HG03064 (cell line): Measurements from ENCODE around the gene MDH2.
"Not testable (repeated sequence)": the region's sequence is repeated elsewhere in the genome, so short reads cannot be mapped to it uniquely, and the experiment has no call there.

ENCODE experiments used
- ATAC-seq: cut with Tn5 transposase; IDR thresholded peaks from one replicate; pipeline ENCODE4 v1.9.1; 2021; ENCODE audit warnings: low read depth; ENCODE audit not compliant: unreplicated experiment

The MDH2 gene

DNA sequence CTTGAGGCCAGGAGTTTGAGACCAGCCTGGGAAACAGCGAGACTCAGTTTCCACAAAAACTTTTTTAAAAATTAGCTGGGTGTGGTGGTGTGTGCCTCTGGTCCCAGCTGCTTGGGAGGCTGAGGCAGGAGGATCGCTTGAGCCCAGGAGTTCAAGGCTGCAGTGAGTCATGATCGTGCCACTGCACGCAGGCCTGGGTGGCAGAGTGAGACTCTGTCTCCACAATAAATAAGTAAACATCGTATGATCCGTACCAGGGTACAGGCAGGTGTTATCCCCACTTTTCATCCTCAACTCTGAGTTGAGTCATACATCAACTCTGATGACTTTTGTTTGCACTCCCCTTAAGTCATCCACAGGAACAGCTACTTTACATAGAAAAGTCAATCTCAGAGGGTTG is 58.2 kb downstream of the MDH2 start:
- ATAC-seq: not testable (repeated sequence)

DNA sequence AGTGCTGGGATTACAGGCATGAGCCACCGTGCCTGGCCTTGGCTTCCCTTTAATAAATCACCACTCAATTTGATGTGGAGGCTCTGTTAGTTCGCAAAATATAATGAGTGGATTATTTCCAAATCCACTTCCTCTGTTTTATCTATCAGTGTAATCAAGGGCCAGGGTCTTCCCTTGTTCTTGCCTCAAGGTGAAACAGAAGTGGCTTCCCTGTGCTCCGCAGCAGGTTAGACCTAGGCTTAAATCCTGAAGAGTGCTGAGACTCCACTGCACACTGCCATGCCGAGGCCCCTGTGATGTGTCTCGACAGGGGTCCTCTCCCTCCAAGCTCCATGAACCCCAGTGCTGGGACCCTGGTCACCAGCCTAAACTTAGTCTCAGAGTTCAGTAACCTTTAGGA is 59.0 kb downstream of the MDH2 start:
- no peak for ATAC-seq

DNA sequence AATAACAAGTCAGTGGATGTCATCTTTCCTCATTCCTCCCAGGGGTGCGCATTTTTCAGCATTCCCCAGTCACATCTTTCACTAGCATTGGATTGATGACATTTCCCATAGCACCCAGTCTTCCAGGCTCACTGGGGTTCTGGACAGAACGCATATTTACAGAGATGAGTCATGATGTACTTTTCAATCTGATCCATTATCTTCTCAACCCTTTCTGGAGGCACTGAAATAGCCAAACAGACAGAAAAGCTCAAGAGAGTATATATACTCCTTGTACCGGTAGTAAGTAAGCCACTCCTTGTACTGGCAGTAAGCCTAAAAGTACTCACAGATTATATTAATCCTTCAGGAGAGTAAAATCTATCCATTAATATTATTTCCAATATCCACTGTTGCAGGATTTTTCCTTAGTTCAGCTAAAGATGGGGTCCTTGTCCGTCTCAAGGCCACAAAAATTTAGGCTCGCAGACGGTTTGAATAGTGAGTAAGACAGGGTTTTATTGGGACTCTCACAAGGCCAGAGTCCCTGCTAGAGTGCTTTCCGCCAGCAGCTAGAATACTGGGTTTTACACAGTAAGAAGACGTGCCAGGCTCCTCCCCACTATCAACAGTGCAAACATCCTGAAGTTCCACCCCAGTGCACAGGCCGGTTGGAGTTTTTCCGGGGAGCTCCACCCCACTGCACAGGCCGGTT is 60.8 kb downstream of the MDH2 start:
- ATAC-seq: no peak

DNA sequence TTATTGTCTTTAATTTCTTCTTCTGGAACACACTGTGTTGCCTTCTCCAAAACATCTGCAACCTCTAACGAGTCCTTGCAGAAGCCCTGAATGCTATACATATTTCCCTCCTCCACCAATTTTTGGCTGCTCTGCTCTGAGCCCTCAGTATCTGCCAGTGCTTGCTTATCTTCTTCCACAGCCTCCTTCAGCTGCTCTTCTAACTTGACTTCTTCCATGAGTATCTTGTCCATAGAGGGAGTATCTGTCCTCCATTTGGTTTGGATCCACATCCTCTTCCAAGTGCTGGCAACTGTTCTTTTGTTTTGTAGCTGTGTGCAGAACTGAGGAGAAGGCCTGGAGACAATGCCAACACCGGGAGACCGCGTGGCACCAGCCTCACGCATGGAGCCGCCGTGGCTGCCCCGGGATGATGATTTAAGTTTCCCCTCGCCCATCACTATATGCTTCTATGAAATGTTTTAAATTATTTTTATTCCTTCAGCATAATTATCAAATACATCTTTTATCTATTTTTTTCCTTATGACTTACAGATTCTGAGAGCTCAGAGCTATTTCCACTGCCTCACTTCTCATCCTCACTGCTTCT is 65.2 kb downstream of the MDH2 start:
- not testable (repeated sequence) for ATAC-seq

DNA sequence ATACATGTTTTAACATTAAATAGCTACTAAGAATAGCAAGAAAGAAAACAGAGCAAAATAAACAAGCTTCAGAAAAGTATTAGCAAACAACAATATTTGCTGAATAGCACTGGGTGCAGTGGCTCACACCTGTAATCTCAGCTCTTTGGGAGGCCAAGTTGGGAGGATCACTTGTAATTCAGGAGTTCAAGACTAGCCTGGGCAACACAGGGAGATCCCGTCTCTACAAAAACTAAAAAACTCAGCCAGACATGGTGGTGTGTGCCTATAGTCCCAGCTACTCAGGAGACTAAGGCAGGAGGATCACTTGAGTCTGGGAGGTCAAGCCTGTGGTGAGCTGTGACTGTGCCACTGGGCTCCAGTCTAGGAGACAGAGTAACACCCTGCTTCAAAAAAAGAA is 66.8 kb downstream of the MDH2 start:
- ATAC-seq: not testable (repeated sequence)
